HG03175 (cell line): ENCODE data around the gene CPLX1.
"Not testable (repeated sequence)": the region's sequence is repeated elsewhere in the genome, so short reads cannot be mapped to it uniquely, and the experiment has no call there.

ENCODE experiments used
- ATAC-seq: cut with Tn5 transposase; IDR thresholded peaks from one replicate; pipeline ENCODE4 v1.9.1; 2021; ENCODE audit warnings: mild to moderate bottlenecking, moderate library complexity; ENCODE audit not compliant: unreplicated experiment

CPLX1 gene

DNA sequence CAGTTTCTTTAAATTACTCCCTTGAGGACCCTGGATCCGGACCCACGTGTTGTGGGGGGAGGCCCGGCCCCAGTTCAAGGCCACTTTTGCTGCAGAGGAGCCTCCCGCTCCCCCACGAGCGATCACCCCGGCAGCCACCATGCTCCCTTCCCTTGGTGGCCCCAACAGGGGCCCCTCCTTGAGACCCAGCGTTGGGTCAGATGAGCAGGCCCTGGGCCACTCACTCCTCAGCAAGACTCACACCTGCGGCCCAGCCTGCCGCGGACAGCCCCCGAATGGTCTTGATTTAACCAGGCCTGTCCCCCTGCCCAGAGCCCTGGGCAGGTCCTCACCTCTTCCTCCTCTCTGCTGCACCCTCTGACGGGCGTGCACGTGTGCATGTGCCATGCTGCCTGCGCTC, 4.3 kb downstream of the CPLX1 start:
- no peak for ATAC-seq

DNA sequence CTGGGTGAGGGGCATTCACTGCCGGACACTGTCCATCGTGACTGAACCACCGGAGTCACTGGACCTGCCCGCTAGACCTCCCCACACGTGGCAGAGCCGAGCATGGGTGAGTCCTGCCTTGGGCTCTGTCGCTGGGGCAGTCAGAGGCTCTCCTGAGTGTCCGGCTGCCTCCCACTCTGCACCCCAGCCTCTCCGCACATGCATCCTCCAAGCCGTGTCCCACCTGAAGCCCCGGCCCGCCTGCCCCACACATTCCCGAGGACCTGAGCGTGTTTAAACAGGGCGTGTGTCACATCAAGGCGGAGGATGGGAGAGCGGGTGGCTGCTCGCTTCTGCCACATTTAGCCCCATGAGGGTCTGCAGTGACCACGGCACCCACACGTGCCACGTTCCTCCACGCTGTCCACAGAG, 4.7 kb downstream of the CPLX1 start:
- no peak for ATAC-seq

DNA sequence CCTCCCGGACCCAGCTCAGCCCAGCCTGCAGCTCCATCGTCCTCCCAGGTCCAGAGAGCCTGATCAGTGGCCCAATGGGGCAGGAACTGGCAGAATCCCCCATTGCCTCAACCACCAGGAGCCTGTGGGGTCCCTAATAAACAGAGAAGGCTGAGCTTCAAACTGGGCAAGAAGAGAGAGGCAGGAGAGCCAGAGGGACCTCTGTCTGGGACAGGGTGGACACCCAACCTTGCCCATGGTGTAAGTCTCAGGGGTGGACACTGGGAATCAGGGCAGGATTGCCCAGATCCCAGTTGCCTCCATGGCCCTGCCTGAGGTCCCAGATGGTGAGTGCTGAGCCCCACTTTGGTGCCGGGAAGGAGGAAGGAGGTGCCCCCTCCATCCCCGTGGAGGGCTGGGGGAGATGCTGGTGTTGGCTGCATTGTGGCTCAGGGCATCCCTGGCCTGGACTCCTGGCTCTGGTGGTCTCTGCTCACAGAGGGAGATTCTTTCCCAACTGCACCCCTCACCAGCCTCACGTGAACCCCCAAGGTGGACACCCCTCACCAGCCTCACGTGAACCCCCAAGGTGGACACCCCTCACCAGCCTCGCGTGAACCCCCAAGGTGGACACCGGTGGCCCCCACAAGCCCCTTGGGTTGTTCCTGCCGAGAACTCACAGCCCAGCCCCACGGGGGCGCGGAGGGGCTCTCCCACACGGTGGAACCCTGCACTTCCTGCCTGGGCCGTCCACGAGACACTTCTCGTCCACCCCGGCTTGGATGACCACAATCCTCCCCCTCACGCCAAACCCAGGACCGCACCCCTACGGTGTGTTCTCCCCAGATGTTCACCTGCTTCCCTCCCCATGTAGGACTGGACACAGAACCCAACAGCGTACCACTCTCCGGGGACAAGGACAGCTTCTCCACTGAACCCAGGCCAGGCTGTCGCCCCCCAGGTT, 5.4 kb downstream of the CPLX1 start:
- no peak for ATAC-seq

DNA sequence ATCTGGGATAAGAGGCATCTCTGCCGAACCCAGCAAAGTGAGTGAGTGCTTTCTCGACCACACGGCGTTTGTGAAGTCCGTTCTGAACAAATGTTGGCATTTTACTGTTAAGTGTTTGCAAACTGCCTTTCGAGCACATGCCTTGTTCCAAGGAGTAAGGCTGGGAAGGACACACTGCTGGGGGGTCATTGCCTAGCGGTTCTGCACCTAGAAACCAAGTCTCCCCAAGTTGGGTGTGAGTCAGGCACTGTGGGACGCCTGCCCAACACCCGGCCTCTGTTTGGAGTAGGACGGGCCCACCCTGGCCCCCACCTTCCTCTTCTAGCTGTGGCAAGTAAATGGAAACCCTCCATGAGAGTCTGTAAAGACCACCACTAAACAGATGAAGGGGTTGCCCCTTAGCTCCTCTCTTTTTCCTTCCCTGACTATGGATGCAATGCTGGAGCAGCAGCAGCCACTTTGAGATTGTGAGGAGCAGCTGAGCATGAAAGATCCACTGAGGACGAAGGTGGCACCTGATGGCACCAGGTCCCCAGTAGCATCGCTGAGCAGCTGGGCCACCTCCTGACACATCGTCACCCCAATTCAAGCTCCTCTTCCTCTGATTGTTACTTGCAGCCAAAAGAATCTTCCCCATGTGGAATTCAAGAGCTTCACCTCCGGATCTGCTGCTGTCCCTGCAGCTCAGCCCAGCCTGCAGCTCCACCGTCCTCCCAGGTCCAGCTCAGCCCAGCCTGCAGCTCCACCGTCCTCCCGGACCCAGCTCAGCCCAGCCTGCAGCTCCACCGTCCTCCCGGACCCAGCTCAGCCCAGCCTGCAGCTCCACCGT, 6.3 kb downstream of the CPLX1 start:
- ATAC-seq, result no peak

DNA sequence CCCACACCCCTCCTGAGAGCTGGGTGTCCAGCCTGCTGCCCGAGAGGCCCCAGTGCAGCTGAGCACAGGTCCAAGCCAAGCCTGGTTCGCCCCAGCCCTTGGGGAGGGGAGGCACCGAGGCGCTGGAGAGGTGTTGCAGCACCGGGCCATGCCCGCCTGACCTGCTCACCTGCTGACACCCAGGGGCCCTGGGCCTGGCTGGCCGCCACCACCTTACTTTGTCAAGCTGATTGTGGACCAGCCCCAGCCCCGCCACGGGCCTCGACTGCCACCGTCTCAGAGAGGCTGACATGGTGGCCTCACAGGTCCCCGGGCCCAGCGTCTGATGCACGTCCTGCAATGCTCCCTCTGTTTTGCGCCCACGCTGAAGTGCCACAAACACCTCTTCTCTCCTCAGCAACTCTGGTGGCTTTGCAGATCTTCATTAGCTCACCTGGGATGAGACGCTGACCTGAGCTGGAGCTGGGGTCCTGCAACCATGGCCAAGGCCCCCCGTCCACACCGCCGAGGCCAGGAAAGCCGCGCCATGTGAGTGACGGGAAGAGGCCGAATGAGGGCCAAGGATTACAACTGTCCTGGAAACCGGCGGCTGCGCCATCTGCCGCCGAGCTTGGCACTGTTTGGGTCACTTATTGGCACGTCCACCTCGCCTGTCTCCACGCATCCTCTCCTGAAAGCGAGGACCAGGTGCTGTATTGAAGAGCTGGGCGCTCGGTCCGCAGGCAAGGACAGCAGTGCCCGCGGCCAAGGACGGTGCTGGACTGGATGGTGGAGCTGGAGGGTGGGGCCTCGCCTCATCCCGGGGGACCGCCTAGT, 7.6 kb downstream of the CPLX1 start:
- ATAC-seq, result no peak

DNA sequence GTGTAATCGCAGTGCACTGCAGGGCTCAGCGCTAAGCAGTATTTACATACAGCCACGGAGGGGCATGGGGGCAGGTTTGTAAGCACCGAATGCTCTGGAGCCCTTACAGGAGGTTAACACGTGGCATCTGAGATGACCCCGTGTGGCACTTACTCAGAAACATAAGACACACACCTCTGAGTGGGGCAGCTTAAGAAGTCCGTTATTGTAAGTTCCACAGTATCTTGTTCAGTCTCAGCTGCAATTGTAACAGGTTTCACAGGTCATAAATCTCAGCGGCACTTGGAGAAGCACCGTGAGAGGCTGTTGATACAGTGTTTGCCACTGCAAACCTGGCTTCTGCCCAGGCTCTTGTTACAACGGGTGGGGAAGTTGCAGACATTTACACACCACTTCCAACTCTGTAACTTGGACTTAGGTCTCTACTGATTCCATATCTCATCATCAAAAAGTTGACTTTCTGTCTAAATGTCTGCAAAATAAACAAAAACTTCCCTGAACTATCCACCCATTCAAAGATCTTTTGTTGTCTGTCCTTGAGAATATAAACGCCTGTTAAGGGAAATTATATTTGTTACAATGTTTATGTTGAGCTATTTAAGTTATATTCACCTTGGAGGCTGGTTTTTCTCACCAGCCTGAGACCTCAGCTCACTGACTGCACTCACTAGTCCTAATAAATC, 10.3 kb downstream of the CPLX1 start:
- ATAC-seq, result no peak

DNA sequence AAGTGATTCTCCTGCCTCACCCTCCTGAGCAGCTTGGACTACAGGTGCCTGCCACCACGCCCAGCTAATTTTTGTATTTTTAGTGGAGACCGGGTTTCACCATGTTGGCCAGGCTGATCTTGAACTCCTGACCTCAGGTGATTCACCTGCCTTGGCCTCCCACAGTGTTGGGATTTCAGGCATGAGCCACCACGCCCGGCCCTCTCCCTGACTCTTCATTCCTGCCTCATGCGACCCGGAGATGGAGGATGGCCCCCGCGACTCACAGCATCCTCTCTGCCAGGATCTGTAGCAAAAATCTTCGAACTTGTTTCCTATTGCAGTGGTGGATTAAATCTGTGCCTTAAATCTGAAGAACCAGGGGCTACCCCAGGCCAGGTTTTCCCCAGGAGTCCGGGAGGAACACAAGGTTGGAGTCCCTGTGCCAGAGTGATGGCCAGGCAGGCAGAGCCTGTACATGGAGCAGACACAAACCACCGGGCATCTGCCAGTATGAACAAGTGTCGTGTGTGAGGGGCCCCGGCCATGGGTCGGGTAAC, 11.5 kb downstream of the CPLX1 start:
- ATAC-seq, result no peak

DNA sequence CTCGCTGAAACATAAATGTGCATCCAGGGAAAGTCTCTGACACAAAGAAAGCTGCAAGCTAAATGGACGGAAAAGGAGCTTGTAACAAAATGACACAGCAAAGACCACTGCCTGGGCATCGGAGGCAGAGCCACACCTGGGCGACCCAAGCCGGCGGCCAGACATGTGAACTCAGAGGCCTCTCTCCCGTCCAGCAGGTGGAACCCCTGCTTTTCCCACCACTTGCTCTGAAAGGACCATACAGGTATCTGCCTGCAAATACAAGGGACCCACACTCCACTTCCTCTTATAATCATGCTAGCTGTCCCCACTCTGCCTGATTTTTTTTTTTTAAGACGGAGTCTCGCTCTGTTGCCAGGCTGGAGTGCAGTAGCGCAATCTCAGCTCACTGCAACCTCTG, 12.0 kb downstream of the CPLX1 start:
- no peak for ATAC-seq

DNA sequence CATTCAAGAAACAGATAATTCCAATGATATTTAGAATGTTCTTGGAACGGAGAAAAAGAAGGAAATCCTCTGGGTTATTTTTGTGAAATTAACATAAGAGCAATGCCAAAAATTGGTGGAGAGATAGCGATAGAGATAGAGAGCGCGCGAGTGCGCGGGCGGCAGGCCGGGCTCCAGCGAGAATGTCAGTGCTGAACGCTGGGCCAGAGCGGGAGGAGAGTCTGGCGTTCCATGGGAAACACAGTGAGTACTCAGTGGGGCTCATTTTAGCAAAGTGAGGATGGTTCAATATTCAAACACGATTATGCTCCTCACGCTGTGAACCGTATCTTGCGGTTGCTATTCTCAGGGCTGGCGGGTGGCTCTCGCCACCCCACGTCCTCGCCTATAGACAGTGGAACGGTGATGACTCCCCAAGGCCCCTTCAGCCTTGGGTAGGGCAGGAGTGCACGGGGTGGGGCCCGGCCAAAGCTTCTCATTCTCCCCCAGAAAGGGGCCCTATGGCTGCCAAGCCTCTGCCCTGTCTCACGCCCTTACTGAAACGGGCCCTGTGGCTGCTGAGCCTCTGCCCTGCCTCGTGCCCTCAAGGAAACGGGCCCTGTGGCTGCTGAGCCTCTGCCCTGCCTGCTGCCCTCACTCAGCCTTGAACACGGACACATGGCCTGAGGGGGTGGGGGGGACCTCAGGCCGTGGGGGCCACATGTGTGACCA, 16.9 kb downstream of the CPLX1 start:
- no peak for ATAC-seq

DNA sequence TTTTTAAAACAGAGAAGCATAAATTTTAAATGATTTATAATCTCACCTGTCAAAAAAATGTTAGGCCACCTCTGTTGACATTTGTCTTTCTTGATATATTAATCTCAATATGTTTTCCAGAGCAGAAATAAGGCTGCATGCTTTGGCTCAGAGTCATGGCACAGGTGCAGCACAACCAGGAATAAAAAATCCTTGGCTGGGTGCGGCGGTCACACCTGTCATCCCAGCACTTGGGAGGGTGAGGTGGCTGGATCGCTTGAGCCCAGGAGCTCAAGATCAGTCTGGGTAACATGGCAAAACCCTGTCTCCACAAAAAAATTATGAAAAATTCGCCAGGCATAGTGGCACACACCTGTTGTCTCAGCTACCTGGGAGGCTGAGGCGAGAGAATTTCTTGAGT, 18.1 kb downstream of the CPLX1 start:
- ATAC-seq, result no peak

DNA sequence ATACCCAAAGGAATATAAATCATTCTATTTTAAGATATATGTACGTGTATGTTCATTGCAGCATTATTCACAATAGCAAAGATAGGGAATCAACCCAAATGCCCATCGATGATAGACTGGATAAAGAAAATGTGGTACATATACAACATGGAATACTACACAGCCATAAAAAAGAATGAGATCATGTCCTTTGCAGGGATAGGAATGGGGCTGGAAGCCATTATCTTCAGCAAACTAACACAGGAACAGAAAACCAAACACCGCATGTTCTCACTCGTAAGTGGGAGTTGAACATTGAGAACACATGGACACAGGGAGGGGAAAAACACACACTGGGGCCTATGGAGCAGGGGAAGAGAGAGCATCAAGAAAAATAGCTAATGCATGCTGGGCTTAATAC, 18.9 kb downstream of the CPLX1 start:
- not testable (repeated sequence) for ATAC-seq

DNA sequence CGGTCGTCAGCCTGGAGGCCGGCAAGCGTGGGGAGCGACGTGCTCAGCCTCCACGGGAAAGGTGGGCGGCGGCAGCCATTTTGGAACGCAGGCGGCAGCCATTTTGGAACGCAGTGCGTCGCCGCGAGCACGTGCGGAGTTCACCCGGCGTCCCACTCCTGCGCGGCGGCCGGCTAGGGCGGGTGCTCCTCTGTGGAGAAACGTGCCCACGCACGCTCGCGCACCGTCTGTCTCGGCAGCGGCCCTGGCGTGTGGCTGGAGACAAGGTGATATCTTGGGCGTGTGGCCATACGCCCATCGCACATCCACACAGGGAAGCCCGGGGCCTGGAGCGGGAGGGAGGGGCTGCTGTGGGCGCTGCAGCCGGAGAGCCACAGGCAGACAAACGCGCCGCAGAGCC, 21.1 kb downstream of the CPLX1 start:
- ATAC-seq, result no peak

DNA sequence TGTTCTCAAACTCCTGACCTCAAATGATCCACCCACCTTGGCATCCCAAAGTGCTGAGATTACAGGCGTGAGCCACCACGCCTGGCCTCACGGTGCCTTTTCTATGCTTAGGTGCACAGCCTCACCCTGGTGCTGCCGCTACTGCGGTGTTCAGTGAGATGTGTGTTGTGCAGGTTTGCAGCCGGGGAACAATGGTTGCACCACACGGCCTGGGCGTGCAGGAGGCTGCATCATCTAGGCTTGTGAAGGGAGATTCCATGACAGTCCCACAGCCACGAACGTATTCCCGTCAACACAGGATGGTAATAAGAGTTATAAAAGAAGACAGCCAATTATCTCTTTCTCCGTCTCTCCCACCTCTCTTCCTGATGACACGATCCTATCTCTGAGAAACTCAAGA, 22.0 kb downstream of the CPLX1 start:
- no peak for ATAC-seq

DNA sequence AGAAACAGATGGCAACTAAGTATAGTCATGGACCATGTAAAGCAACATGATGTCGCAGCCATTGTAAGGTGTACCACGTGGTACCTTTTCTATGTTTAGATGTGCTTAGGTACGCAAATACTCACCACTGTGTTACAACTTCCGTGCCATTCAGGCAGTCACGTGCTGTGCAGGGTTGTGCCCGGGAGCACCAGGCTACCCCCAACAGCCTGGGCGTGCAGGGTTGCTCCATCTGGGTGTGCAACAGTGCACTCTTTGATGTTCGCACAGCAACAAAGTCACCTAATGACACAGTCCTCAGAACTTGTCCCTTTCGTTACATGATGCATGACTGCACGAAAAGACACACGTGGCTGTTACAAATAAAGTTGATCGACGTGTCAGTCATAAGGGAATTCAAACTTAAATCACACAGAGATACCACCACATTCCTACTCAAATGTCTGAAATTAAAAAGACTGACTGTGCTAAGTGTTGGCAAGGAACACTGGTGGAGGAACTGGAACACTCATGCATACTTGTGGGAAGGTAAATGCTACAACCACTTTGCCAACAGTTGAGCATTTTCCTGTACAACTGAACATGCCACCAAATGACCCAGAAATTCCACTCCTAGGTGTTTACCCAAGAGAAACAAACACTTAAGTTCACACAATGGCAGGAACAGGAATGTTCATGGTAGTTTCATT, 24.3 kb downstream of the CPLX1 start:
- no peak for ATAC-seq

DNA sequence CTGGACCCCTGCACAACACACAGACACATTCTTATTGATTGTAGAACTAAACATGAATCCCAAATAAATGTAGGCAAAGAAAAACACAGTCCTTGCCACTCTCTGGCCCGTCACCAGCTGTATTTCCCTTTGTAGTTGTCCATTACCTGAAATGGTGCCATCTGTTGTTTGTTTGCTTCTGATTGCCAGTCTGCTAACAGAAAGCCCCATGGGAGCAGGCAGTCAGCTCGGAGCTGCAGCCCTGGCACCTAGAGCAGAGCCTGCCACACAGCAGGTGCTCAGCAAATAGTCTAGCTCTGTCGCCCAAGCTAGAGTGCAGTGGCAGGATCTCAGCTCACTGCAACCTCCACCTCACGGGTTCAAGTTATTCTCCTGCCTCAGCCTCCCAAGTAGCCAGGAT, 28.9 kb downstream of the CPLX1 start:
- no peak for ATAC-seq

DNA sequence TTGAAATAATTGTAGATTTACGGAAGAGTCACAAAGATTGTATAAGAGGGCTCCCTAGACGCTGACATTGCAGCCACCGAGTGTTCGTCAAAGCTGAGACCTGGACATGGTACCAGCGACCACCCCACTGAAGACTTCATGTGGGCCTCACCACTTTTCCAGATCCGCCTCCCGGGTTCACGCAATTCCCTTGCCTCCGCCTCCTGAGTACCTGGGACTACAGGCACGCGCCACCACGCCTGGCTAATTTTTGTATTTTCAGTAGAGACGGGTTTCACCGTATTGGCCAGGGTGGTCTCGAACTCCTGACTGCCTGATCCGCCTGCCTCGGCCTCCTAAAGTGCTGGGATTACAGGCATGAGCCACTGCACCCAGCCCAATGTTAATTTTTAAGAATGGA, 29.7 kb downstream of the CPLX1 start:
- ATAC-seq, result no peak

DNA sequence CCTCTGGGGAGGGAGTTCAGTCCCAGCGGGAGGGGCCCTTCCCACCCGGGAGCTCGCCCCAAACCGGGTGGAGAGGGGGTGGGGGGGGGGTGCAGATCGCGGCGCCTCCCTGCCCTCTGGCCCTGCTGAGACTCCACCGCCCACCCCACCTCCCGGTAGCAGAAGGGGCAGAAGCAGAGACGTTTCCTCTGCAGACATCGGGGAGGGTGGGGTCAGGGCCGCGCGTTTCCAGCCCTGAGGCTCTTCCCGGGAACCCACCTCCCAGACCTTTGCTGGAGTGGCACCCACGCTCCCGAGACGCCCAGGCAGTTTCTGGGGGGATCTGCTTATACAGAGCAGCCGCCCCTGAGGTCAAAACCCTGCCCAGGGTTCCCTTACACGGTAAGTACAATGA, 30.2 kb downstream of the CPLX1 start:
- no peak for ATAC-seq

DNA sequence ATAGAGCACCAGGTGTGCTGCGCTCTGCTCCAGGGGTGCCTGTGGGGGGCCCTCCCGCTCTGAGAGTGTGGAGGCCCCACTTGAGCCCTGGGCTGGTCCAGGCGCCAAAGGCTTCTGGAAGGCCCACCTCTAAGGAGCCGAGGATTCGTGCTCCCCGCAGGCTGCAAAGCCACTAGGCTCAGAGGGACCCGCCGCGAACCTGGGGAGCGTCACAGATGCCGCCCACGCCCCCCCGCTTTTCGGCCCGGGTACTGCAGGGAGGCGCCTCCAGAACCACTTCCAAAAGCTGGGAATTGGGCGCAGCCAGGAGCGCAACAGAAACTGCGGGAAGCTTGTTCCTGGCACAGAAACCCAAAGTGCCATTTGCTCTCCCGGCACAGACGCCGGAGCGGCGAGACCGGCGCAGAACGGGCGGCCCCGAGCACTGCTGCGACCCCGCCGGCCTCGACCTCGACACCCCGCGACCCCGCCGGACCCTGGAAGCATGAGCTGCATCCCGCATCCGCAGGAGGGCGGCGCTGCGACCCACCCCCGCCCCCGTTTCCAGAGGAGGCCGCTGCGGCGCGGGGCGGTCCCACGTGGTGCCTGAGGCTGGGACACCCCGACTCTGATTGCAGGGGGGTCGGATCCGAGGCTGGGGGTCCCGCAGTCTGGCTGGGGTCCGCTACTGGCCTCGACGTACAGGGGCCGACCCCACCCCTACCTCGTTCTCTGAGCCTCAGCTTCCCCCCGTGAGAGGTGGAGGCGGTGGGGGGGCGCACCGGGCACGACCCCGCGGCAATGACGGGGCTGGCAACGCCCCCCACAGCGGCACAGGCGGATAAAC, 30.8 kb downstream of the CPLX1 start:
- ATAC-seq, result no peak
